HepG2 (cell line): Measurements from ENCODE around the gene AHCYL2. TPM values are rescaled to one million over a fixed set of nuclear protein-coding genes. Genes with fewer than 3 reads are reported as not detected.
A peak's percentile ranks its signal among the peaks of the same experiment; 100 is the strongest.

Experiments used
- BORCS8-MEF2B ChIP-seq: sonication (generic); formaldehyde crosslinking; IDR thresholded peaks from 2 replicates; pipeline ENCODE4 v1.8.0; 2022; ENCODE audit warnings: mild to moderate bottlenecking, missing genetic modification reagents
- ESRRA ChIP-seq: sonication (generic); formaldehyde crosslinking; IDR thresholded peaks from 2 replicates; pipeline ENCODE4 v1.5.1; 2020; ENCODE audit warnings: mild to moderate bottlenecking, low read depth, missing genetic modification reagents
- ETS1 ChIP-seq: sonication (generic); formaldehyde crosslinking; IDR thresholded peaks from 2 replicates; pipeline ENCODE4 v1.4.0; 2020; ENCODE audit warnings: missing genetic modification reagents
- FOXC1 ChIP-seq: sonication (generic); formaldehyde crosslinking; IDR thresholded peaks from 2 replicates; pipeline ENCODE4 v1.8.0; 2022; ENCODE audit warnings: mild to moderate bottlenecking, missing genetic modification reagents, borderline replicate concordance
- HNF1A ChIP-seq, 2 experiments: sonication (generic) in 1 of 2; formaldehyde crosslinking in 1 of 2; IDR thresholded peaks; 2 replicates each; pipeline versions ENCODE4 v1.4.0 to v1.6.1; 2016 to 2020; ENCODE audit warnings: borderline replicate concordance in 1 of 2, low read depth in 1 of 2, mild to moderate bottlenecking in 1 of 2, missing genetic modification reagents in 1 of 2
- HNRNPLL ChIP-seq: fragments of 200-400 bp; formaldehyde crosslinking; IDR thresholded peaks from 2 replicates; pipeline ENCODE4 v1.6.1; 2017; ENCODE audit warnings: mild to moderate bottlenecking, low read depth, low read length; ENCODE audit not compliant: poor library complexity, severe bottlenecking
- HOXA3 ChIP-seq: sonication (generic); formaldehyde crosslinking; IDR thresholded peaks from 2 replicates; pipeline ENCODE4 v1.5.0; 2020; ENCODE audit warnings: missing genetic modification reagents
- KDM2A ChIP-seq: sonication (generic); formaldehyde crosslinking; IDR thresholded peaks from 2 replicates; pipeline ENCODE4 v1.4.0; 2020; ENCODE audit warnings: low read depth, missing genetic modification reagents, borderline replicate concordance
- SP5 ChIP-seq: IDR thresholded peaks from 2 replicates; pipeline ENCODE4 v1.6.1; 2016; ENCODE audit warnings: low read depth, borderline replicate concordance
- XRCC5 ChIP-seq: fragments of 200-400 bp; formaldehyde crosslinking; optimal IDR thresholded peaks from 2 replicates; pipeline ENCODE3; 2017; ENCODE audit warnings: mild to moderate bottlenecking, low read length
- YEATS4 ChIP-seq: sonication (generic); formaldehyde crosslinking; IDR thresholded peaks from 2 replicates; pipeline ENCODE4 v1.4.0; 2020; ENCODE audit warnings: missing genetic modification reagents, borderline replicate concordance
- ZFP91 ChIP-seq: sonication (generic); formaldehyde crosslinking; IDR thresholded peaks from 2 replicates; pipeline ENCODE4 v1.9.0; 2022; ENCODE audit warnings: missing genetic modification reagents, mild to moderate bottlenecking, borderline replicate concordance
- ZFX ChIP-seq: sonication (generic); formaldehyde crosslinking; IDR thresholded peaks from 2 replicates; pipeline ENCODE4 v1.4.0; 2020; ENCODE audit warnings: mild to moderate bottlenecking, low read depth, missing genetic modification reagents, moderate library complexity
- ZFY ChIP-seq: sonication (generic); formaldehyde crosslinking; IDR thresholded peaks from 2 replicates; pipeline ENCODE4 v1.4.0; 2020; ENCODE audit warnings: missing genetic modification reagents
- ZIK1 ChIP-seq: sonication (generic); formaldehyde crosslinking; IDR thresholded peaks from 2 replicates; pipeline ENCODE4 v1.5.0; 2020; ENCODE audit warnings: mild to moderate bottlenecking, low read depth, missing genetic modification reagents, borderline replicate concordance
- ZNF564 ChIP-seq: sonication (generic); formaldehyde crosslinking; IDR thresholded peaks from 2 replicates; pipeline ENCODE4 v1.8.1; 2023; ENCODE audit warnings: mild to moderate bottlenecking, missing genetic modification reagents
- ZNF574 ChIP-seq: sonication (generic); formaldehyde crosslinking; IDR thresholded peaks from 2 replicates; pipeline ENCODE4 v1.4.0; 2020; ENCODE audit warnings: missing genetic modification reagents
- ZNF788 ChIP-seq: sonication (generic); formaldehyde crosslinking; IDR thresholded peaks from 2 replicates; pipeline ENCODE4 v1.5.0; 2020; ENCODE audit warnings: mild to moderate bottlenecking, missing genetic modification reagents, borderline replicate concordance
- polyA plus RNA-seq, 8 experiments: library from polyadenylated mRNA; depleted of rRNA in 3 of 8; stranded (reverse) in 7 of 8; unstranded in 1 of 8; fragments of >200 nt; fragmentation: Illumina TruSeq in 4 of 8; extraction: Trizol in 4 of 8; gene quantifications; 2 replicates each; pipeline versions ENCODE4 v1.2.1 to v1.2.3, GENCODE V29; 2011 to 2016; ENCODE audit warnings: low read depth in 4 of 8, missing spikeins in 1 of 8, mixed read lengths in 1 of 8; ENCODE audit not compliant: insufficient read depth in 1 of 8
- total RNA-seq, 5 experiments: library from RNA; depleted of rRNA; stranded (reverse); fragments of >200 nt; fragmentation: Illumina TruSeq; extraction: Trizol; gene quantifications; 2 replicates each; pipeline ENCODE4 v1.2.3, GENCODE V29; 2016; ENCODE audit warnings: low read depth in 1 of 5

AHCYL2 gene
- total and polyA plus RNA-seq, 2 of the 13 experiments (the other 11 are each of a cell fraction or from before 2014, with no cell fraction given), result 9.5 to 14.7 TPM

- TF ChIP-seq HNF1A (IDR thresholded peaks at IDR 0.05; ENCODE audit: low read depth) (no peak), HNF1A (CRISPR knock-in tag; IDR thresholded peaks at IDR 0.05; ENCODE audit: borderline replicate concordance) (no peak), BORCS8-MEF2B (CRISPR knock-in tag) (0 out of 2 replicates have a peak, but pooled peaks have one; percentile 61), ETS1 (CRISPR knock-in tag) (no peak), SP5 (CRISPR knock-in tag) (0 out of 2 replicates have a peak, but pooled peaks have one; percentile 17), HNRNPLL (peak; percentile 21), YEATS4 (CRISPR knock-in tag) (no peak), ZFY (CRISPR knock-in tag) (peak; percentile 29; the same call in 1 of the 2 replicates), XRCC5 (peak; percentile 56), ZFP91 (CRISPR knock-in tag) (peak; percentile 40; the same call in 1 of the 2 replicates), ZNF564 (no peak), ZFX (CRISPR knock-in tag) (peak; percentile 64), ZIK1 (0 out of 2 replicates have a peak, but pooled peaks have one; percentile 28), KDM2A (peak; percentile 41; the same call in 1 of the 2 replicates), ZNF788 (CRISPR knock-in tag) (peak; percentile 49; the same call in 1 of the 2 replicates), ZNF574 (CRISPR knock-in tag) (0 out of 2 replicates have a peak, but pooled peaks have one; percentile 24), HOXA3 (CRISPR knock-in tag) (peak; percentile 34; the same call in 1 of the 2 replicates), FOXC1 (CRISPR knock-in tag) (peak; percentile 59; the same call in 1 of the 2 replicates), ESRRA (CRISPR knock-in tag) (no peak)
- TF ChIP-seq, all 625 proteins: peak for 23
Measured at GRCh38 chr7:129210256-129210988, 14.4 kb upstream of the AHCYL2 start (continued).
